Stimulated activated CD4-positive, alpha-beta T cell treated with anti-CD3 and anti-CD28 coated beads, TNF-alpha, amount 100 ng/mL, for 24 hours (primary cell): ENCODE results near the gene DKC1.
"Not testable (repeated sequence)": the region's sequence is repeated elsewhere in the genome, so short reads cannot be mapped to it uniquely, and the experiment has no call there.

Source experiments
- DNase-seq, 3 experiments: peaks; one replicate each; pipeline ENCODE4 v3.0.0-alpha.2; 2020; ENCODE audit warnings: low read depth in 3 of 3

Gene DKC1

GRCh38 chrX:154791939-154792338 lies 29.3 kb downstream of the DKC1 start:
- DNase-seq, result no peak

- no peak for DNase-seq
Measured at GRCh38 chrX:154793084-154793795, 30.6 kb downstream of the DKC1 start.

GRCh38 chrX:154795016-154795415 lies 32.4 kb downstream of the DKC1 start:
- no peak for DNase-seq

- no peak for DNase-seq
Measured at GRCh38 chrX:154797006-154797405, 34.3 kb downstream of the DKC1 start.

GRCh38 chrX:154799556-154800348 lies 37.1 kb downstream of the DKC1 start:
- no peak for DNase-seq

- no peak for DNase-seq
Measured at GRCh38 chrX:154800478-154801210, 38.0 kb downstream of the DKC1 start.

- DNase-seq, result no peak
Measured at GRCh38 chrX:154802947-154803346, 40.3 kb downstream of the DKC1 start.

GRCh38 chrX:154804261-154804956 lies 41.7 kb downstream of the DKC1 start:
- DNase-seq, result no peak

GRCh38 chrX:154804957-154805695 lies 42.5 kb downstream of the DKC1 start, which contains the start of gene MPP1:
MPP1 (minus strand) TSS chrX:154805485; CDS start chrX:154805373, 112 bp downstream.
- peak; percentile 27 to 74 (median 56) for DNase-seq

GRCh38 chrX:154805696-154806091 lies 43.0 kb downstream of the DKC1 start:
- no peak for DNase-seq

- no peak for DNase-seq
Measured at GRCh38 chrX:154806837-154807501, 44.3 kb downstream of the DKC1 start.

GRCh38 chrX:154809939-154810665 lies 47.4 kb downstream of the DKC1 start:
- no peak for DNase-seq

GRCh38 chrX:154812341-154813101 lies 49.9 kb downstream of the DKC1 start:
- no peak for DNase-seq

GRCh38 chrX:154813801-154814200 lies 51.1 kb downstream of the DKC1 start:
- DNase-seq, result no peak

- no peak for DNase-seq
Measured at GRCh38 chrX:154815274-154815818, 52.7 kb downstream of the DKC1 start.

GRCh38 chrX:154816326-154816898 lies 53.7 kb downstream of the DKC1 start:
- DNase-seq, result not testable (repeated sequence)

GRCh38 chrX:154817048-154817618 lies 54.5 kb downstream of the DKC1 start:
- DNase-seq, result not testable (repeated sequence)
